Stimulated activated CD4-positive, alpha-beta T cell treated with anti-CD3 and anti-CD28 coated beads, Interleukin-12 subunit alpha, Interleukin-12 subunit beta, amount 100 ng/mL, for 48 hours (primary cell): ENCODE data around the gene TMTC1.

Experiments used
- DNase-seq, 3 donors: peaks; one replicate each; pipeline ENCODE4 v3.0.0-alpha.2; 2020; ENCODE audit warnings: low read depth in 2 of 3, low spot score in 1 of 3

TMTC1 gene

GRCh38 chr12:29713729-29714128 is 70.0 kb downstream of the TMTC1 start:
- DNase-seq: no peak

DNA sequence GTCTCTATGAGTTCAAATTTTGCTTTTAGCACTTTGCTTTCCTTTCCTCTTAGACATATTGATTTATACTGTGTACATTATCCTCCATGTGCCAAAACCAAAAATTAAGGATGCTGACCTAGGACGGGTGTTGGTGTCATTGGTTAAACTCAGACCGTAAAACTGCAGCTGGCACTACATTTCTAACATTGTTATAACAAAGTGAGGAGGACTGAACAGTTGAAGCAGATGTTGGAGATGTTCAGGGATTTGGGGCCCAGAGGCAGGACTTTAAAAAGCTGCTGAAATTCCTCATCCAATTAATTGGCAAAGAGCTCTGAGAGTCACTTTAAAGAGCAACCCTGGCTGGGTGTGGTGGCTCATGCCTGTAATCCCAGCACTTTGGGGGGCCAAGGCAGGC is 72.4 kb downstream of the TMTC1 start:
- DNase-seq: no peak

- DNase-seq: no peak
These were observed 73.6 kb downstream of the TMTC1 start for GRCh38 chr12:29710104-29710503.

DNA sequence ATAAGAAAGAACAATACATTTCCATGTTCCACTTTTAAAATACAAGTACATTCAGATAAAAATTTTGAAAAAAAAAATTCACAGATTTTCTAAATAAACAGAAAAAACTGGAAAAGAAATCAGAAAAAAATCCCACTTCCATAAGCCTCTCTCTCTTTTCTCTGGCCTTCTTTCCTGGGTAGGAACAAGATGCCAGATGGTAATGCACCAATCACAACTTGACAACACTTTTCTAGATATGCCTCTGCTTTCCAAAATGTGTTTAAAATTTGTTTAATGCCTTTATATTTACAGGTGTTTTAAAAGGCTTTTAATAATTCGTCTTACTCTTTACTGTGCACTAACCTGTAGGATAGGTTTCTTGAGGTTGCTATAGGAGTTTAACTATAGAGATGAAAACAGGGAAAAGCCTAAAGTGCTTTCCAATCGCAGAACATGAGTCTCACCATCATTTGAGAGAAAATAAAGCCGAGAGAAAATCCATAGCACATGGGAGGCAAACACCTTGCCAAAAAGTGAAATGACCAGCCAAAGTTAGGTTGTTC is 74.2 kb downstream of the TMTC1 start:
- no peak for DNase-seq

- no peak for DNase-seq
These were observed 74.7 kb downstream of the TMTC1 start for GRCh38 chr12:29709054-29709453.

DNA sequence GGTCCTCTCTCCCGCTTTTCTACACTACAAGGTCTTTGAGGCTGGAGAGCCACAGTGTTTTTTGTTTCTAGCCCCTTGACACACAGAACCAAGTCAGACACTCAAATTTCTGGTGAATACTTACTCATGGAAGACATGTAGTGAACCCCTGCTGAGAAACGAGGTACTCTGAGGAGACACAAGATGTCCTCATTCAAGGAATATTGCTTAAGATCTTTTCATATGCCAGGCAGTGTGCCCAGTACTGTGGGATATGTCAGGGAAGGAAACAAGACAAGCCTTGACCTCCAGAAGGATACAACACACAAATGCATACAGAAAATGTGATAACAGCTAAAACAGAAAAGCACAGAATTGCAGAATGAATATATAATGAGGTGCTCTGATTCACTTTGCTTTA is 75.9 kb downstream of the TMTC1 start:
- no peak for DNase-seq

GRCh38 chr12:29706311-29706710 is 77.4 kb downstream of the TMTC1 start:
- DNase-seq: no peak

DNA sequence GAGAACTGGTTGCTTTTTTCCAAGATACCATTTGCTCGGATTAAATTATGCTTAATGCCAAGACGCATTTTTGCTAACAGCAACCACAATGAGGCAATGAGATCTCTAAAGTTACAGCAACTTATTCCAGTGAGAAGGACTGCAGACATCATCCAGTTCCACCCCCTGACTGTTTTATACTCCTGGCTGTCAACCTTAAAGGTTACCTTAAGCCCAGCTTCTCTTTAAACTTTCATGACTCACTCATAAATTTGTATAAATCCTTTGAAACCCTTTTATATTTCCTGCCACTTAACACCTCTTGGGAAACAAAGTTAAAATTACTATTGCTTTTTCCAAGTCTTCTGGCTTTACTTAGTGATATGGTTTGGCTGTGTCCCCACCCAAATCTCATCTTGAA is 80.2 kb downstream of the TMTC1 start:
- no peak for DNase-seq

- DNase-seq: no peak
These were observed 80.8 kb downstream of the TMTC1 start for GRCh38 chr12:29702972-29703371.

DNA sequence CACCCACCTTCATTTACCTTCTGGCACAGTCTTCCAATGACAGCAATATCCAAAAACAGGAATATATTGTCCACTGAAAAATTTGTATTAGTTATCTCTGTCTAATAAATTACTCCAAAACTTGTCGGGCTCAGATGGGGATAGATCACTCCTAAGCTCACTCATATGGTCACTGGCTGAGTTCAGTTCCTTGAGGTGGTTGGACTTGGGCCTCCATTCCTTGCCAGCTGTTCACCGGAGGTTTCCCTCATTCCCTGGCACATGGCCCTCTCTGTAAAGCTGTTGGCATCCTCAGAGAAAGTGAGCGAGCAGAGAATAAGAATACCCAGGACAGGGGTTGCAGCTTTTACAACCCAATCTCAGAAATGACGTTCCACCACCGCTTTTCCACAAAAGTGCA is 81.5 kb downstream of the TMTC1 start:
- no peak for DNase-seq

DNA sequence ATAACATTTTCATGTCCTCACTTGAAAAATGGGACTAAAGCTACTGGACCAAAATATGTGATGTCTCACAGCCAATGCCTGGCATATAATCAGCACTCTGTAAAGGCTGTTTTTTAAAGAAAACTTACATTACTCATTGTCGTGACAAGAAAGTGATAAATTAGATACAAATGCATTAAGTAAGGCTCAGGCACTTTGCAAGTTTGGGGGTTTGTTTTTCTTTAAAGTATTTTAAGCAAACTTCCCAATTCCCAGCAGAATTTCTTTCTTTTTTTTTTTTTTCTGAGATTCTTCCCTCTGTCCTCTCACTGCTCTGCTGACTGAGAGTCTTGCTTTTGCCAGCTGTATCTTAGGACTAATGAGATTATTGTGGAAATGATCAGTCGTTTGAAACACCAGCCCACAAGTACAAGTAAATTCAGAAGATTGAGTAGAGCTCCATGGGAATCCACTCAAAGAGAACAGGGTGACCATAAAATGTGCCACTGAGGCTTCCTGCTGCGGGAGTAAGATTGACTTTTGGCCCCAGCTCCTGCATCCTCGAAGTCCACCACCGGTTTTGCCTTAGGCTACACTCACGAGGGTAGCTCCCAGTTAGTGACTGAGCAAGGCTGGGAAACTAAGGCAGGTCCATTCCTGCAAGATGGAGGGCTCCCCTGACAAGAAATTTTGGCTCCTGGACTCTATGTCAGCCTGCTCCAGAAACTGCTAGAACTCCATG is 82.8 kb downstream of the TMTC1 start:
- no peak for DNase-seq

- DNase-seq: no peak
These were observed 85.0 kb downstream of the TMTC1 start for GRCh38 chr12:29698756-29699155.

DNA sequence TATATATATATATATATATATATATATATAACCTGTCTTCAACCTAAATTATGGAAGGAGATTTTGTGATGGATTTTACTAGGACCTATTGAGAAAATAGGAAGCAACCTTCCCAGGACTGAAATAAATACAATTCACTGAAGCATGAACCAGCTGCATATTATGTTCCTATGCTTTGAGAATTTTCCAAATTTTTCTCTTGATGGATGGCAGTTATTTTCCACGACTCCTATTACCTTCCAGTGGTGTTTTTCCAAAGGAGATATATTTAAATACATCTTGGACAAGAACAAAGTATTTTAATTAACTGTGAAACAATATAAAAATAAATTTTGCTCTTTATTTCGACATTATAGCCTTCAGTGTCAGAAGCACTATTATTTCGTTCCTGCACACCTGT is 87.9 kb downstream of the TMTC1 start:
- DNase-seq: no peak

DNA sequence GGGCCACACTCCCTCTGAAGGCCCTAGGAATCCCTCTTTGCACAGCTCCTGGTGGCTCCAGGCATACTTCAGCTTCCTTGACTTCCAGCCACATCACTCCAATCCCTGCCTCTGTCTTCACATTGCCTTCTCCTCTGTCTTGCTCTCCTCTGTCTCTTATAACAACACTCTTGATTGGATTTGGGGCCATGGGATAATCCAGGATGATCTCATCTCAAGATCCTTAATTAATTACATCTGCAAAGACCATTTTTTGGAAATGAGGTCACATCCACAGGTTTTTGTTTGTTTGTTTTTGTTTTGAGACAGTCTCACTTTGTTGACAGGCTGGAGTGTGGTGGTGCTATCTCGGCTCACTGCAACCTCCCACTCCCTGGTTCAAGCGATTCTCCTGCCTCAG is 88.7 kb downstream of the TMTC1 start:
- DNase-seq: no peak

DNA sequence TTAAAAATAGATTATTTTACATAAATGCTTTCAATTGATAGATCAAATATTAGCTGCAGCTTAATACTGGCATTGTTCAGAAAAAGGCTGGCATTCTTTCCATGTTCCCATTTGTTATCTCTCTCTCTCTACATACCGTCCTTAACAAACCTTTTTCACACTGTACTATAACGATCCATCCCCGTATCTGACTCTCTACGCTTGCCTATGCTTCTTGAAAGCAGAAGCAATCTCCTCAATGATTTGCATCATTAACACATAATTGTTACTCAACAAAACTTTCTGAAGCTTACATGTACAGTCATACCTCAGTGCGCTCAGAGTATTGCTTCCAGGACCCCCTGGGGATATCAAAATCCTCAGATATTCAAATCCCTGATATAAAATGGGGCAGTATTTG is 89.7 kb downstream of the TMTC1 start:
- no peak for DNase-seq

GRCh38 chr12:29692237-29692636 is 91.5 kb downstream of the TMTC1 start:
- no peak for DNase-seq

DNA sequence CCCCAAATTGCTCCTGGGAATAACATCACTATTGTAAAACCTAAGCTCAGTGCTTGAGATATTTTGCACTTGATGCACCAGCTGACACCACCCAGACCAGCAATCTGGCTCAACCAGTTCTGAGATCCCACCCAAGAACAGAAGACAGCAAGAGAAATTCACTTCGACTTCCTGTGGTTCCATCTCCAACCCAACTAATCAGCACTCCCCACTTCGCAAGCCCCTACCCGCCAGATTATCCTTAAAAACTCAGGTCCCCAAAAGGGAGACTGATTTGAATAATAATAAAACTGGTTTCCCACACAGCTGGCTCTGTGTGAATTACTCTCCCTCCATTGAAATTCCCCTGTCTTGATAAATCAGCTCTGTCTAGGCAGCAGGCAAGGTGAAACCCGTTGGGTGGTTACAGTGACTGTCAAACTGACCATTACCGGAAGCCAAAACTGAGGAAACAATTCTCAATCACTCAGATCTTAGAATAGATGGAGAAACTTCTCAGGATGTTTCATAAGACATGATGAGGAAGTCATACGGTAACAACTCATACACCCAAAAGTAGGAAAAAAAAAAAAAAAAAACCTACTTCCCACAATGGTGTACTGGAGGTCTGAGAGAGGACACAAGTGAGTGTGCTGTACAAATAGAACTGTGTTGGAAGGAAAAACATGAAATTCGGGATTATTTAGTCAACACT is 92.4 kb downstream of the TMTC1 start:
- no peak for DNase-seq

DNA sequence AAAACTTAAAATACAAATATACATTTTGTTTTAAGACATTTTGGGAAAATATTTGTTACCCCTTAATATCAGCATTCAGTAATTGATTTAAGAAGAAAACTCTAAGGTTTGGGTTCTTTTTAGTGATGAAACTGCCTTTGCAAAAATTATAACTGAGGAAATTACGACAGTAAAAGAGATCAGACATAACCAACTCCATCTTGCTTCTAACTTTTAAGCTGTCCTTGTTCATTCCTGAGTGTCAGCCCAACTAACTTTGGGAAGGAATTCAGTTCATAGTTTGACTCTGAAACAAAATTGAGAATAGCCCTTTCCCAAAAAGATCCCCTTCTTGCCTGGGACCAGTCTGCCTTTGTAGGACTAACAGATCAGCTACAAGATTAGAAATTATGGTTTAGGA is 93.0 kb downstream of the TMTC1 start:
- DNase-seq: no peak

GRCh38 chr12:29688914-29689313 is 94.8 kb downstream of the TMTC1 start:
- no peak for DNase-seq

DNA sequence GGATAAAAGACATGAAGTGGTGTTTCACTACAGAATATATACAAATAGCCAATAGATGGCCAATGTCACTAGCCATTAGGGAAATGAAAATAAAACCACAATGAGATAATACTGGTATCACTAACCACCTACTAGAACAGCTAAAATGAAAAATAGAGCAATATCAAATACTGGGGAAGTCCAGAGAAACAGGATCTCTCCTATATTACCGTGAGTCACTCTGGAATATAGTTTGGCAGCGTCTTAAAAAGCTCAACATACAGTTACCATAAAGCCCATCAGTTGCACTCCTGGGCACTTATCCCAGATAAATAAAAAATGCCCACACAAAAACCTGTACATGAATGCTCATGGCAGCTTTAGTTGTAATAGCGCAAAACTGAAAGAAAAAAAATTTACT is 101.7 kb downstream of the TMTC1 start:
- DNase-seq: no peak

DNA sequence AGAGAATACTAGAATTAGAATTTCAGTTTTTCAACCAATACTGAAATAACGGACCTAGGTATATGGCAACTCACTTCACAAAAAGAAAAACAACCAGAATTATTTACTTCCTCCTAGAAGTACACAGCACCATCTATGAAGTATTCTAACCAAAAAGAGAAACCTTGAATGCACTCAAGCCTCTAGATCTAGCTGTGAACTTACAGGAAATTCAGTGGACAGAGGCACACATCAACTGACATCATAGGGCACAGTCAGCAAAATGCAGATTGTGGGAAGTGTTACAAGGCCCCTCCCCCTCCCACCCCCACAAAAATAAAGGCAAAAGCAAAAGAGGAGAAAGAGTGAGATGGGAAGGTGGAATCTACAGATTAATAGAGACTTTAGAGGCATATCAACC is 102.4 kb downstream of the TMTC1 start:
- no peak for DNase-seq

- DNase-seq: no peak
These were observed 107.1 kb downstream of the TMTC1 start for GRCh38 chr12:29676676-29677075.

- no peak for DNase-seq
These were observed 109.3 kb downstream of the TMTC1 start for GRCh38 chr12:29674463-29674862.
